DOHH2 (cell line): Measurements from ENCODE around the gene INPP4B.

Experiments
- EZH2phosphoT487 ChIP-seq: fragments of 200-600 bp; sonication (generic); IDR thresholded peaks from 2 replicates; pipeline ENCODE4 v1.6.1; 2017; ENCODE audit warnings: borderline replicate concordance, mild to moderate bottlenecking, antibody characterized with exemption, low read length, moderate library complexity, mixed read lengths
- TF ChIP-seq, protein P1 (sequence below): fragments of 200-600 bp; sonication (generic); IDR thresholded peaks from one replicate; pipeline ENCODE4 v1.5.1; 2014; ENCODE audit warnings: antibody characterized with exemption, mild to moderate bottlenecking, low read depth, low read length; ENCODE audit not compliant: poor library complexity, severe bottlenecking

DNA sequence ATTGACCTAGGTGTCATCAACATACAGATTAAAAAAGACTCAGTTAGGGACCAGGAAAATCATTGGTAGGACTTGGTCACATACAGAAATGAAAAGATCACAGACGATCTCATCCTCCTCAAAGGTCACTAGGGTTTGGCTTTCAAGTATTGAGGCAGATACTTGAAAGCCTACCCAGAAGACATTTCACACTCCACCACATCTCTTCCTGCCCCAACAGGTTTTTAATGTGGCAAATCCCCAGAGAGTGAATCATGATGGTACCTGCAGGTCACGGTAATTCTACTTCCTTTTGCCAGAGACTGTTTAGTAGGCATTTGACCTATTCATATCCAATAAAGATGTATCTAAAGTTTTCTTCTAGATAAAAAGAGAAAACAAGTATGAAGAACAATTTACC, 44.1 kb downstream of the INPP4B start:
- TF ChIP-seq, protein P1, sequence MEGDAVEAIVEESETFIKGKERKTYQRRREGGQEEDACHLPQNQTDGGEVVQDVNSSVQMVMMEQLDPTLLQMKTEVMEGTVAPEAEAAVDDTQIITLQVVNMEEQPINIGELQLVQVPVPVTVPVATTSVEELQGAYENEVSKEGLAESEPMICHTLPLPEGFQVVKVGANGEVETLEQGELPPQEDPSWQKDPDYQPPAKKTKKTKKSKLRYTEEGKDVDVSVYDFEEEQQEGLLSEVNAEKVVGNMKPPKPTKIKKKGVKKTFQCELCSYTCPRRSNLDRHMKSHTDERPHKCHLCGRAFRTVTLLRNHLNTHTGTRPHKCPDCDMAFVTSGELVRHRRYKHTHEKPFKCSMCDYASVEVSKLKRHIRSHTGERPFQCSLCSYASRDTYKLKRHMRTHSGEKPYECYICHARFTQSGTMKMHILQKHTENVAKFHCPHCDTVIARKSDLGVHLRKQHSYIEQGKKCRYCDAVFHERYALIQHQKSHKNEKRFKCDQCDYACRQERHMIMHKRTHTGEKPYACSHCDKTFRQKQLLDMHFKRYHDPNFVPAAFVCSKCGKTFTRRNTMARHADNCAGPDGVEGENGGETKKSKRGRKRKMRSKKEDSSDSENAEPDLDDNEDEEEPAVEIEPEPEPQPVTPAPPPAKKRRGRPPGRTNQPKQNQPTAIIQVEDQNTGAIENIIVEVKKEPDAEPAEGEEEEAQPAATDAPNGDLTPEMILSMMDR: no peak
- no peak for TF ChIP-seq EZH2phosphoT487
